Peyer's patch (tissue), 4 donors: ENCODE data around the gene PSMA8. TPM values are rescaled to one million over a fixed set of nuclear protein-coding genes. Genes with fewer than 3 reads are reported as not detected.
"Not testable (repeated sequence)": the region's sequence is repeated elsewhere in the genome, so short reads cannot be mapped to it uniquely, and the experiment has no call there.

Experiments used
- DNase-seq, 3 donors: peaks; one replicate each; pipeline ENCODE4 v3.0.0-alpha.2; 2017 to 2019
- H3K27ac ChIP-seq, 4 donors: fragments of 200-600 bp; sonication (generic); one replicate each; pipeline ENCODE4 v1.5.1; 2016 to 2019
- H3K27me3 ChIP-seq, 2 donors: fragments of 200-600 bp; sonication (generic); one replicate each; pipeline ENCODE4 v1.5.1; 2019
- H3K36me3 ChIP-seq, 3 donors: fragments of 200-600 bp; sonication (generic); one replicate each; pipeline ENCODE4 v1.5.1; 2016 to 2019
- H3K4me1 ChIP-seq, 4 donors: fragments of 200-600 bp; sonication (generic); one replicate each; pipeline ENCODE4 v1.5.1; 2016 to 2019
- H3K4me3 ChIP-seq, 4 donors: fragments of 200-600 bp; sonication (generic); 1 replicate in 3 of 4; 2 replicates in 1 of 4; pipeline ENCODE4 v1.5.1; 2016 to 2019; ENCODE audit warnings: mild to moderate bottlenecking in 1 of 4
- H3K9me3 ChIP-seq, 4 donors: fragments of 200-600 bp; sonication (generic); one replicate each; pipeline ENCODE4 v1.5.1; 2016 to 2019; ENCODE audit warnings: mild to moderate bottlenecking in 1 of 4
- CTCF ChIP-seq, 6 experiments: fragments of 450-650 bp in 4 of 6; fragments of 200-600 bp in 2 of 6; sonication (generic) in 1 of 6; IDR thresholded peaks; one replicate each; pipeline ENCODE4 v1.5.1; 2017 to 2019; ENCODE audit warnings: antibody characterized with exemption in 6 of 6, mild to moderate bottlenecking in 3 of 6, moderate library complexity in 1 of 6
- POLR2A ChIP-seq, 2 donors: fragments of 450-650 bp; IDR thresholded peaks; one replicate each; pipeline ENCODE4 v1.5.1; 2017; ENCODE audit warnings: antibody characterized with exemption in 2 of 2, mild to moderate bottlenecking in 2 of 2, moderate library complexity in 2 of 2
- total RNA-seq, 4 donors: library from RNA; depleted of rRNA; stranded (reverse); fragments of >200 nt; gene quantifications; one replicate each; pipeline ENCODE4 v1.1.0, GENCODE V29; 2016

Gene PSMA8
- total RNA-seq, 4 donors from 2014 or later = not detected

- no peak for DNase-seq
- Histone ChIP-seq H3K27me3 (no peaks in the 10 kb centered on the region), H3K36me3 (no peaks in the 10 kb centered on the region), H3K27ac (no peak overlapping the region), H3K4me1 (no peaks in the 10 kb centered on the region), H3K4me3 (no peak overlapping the region), H3K9me3 (no peaks in the 10 kb centered on the region)
- TF ChIP-seq CTCF (IDR thresholded peaks at IDR 0.05) = no peak
- no peak for TF ChIP-seq POLR2A (IDR thresholded peaks at IDR 0.05)
Observed at GRCh38 chr18:26135548-26135947, 1.9 kb downstream of the PSMA8 start.

- H3K9me3 ChIP-seq = no peaks in the 10 kb centered on the region
- TF ChIP-seq POLR2A (IDR thresholded peaks at IDR 0.05) (no peak), CTCF (IDR thresholded peaks at IDR 0.05) (no peak)
- no peak overlapping the region for H3K27ac ChIP-seq
- no peak for DNase-seq
- H3K36me3 ChIP-seq = no peaks in the 10 kb centered on the region
- H3K4me1 ChIP-seq = no peaks in the 10 kb centered on the region
- no peaks in the 10 kb centered on the region for H3K27me3 ChIP-seq
- H3K4me3 ChIP-seq = no peak overlapping the region
Observed at GRCh38 chr18:26157326-26157725, 23.7 kb downstream of the PSMA8 start.

GRCh38 chr18:26159353-26159752 is 25.7 kb downstream of the PSMA8 start:
- H3K27me3 ChIP-seq = no peaks in the 10 kb centered on the region
- TF ChIP-seq CTCF (IDR thresholded peaks at IDR 0.05) (peak in 2 of 6 experiments; percentile 3 to 11), POLR2A (IDR thresholded peaks at IDR 0.05) (no peak)
- no peaks in the 10 kb centered on the region for H3K9me3 ChIP-seq
- H3K4me1 ChIP-seq = no peaks in the 10 kb centered on the region
- H3K27ac ChIP-seq = no peak overlapping the region
- H3K36me3 ChIP-seq = no peaks in the 10 kb centered on the region
- no peak for DNase-seq
- H3K4me3 ChIP-seq = no peak overlapping the region

GRCh38 chr18:26164571-26164970 is 30.9 kb downstream of the PSMA8 start:
- TF ChIP-seq CTCF (IDR thresholded peaks at IDR 0.05) (no peak), POLR2A (IDR thresholded peaks at IDR 0.05) (no peak)
- H3K27me3 ChIP-seq = no peaks in the 10 kb centered on the region
- no peak overlapping the region for H3K4me3 ChIP-seq
- H3K27ac ChIP-seq = no peak overlapping the region
- no peaks in the 10 kb centered on the region for H3K4me1 ChIP-seq
- H3K9me3 ChIP-seq = no peaks in the 10 kb centered on the region
- no peak for DNase-seq
- H3K36me3 ChIP-seq = no peaks in the 10 kb centered on the region

GRCh38 chr18:26167592-26167991 is 33.9 kb downstream of the PSMA8 start:
- H3K4me1 ChIP-seq, H3K36me3 ChIP-seq, H3K27me3 ChIP-seq, H3K4me3 ChIP-seq, H3K9me3 ChIP-seq, H3K27ac ChIP-seq: not testable (repeated sequence)
- DNase-seq = peak in 1 of 3 donors; percentile 54

GRCh38 chr18:26175481-26175880 is 41.8 kb downstream of the PSMA8 start:
- no peaks in the 10 kb centered on the region for H3K36me3 ChIP-seq
- H3K9me3 ChIP-seq = no peaks in the 10 kb centered on the region
- no peak overlapping the region for H3K27ac ChIP-seq
- DNase-seq = no peak
- H3K27me3 ChIP-seq = no peaks in the 10 kb centered on the region
- TF ChIP-seq POLR2A (IDR thresholded peaks at IDR 0.05) (no peak), CTCF (IDR thresholded peaks at IDR 0.05) (no peak)
- no peaks in the 10 kb centered on the region for H3K4me1 ChIP-seq
- no peak overlapping the region for H3K4me3 ChIP-seq
